ENCODE data around the gene LY6G6D. TPM values are rescaled to one million over a fixed set of nuclear protein-coding genes. Genes with fewer than 3 reads are reported as not detected.

The LY6G6D gene
- polyA plus RNA-seq, 4 donors: 0.65 TPM; not detected in 3

DNA sequence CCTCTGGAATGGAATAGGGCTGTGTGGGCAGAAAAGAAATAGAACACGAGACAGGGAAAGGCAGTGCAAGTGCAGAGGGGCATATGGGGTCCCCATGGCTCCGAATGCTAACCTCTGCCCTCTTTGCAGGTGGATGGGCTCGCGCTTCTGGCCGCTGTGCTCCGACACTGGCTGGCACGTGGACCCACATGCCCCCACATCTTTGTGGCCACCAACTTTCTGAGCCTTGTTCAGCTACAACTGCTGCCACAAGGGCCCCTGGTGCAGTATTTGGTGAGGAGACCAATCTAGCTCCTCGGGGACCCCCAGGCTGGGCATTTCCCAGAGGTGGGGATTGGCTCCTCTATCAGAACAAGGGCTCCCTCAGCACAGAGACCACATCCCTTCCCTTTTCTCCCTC, 46.2 kb downstream of the LY6G6D start:
- no peak for DNase-seq (ENCODE audit: low read depth in 4 of 4, low spot score in 2 of 4)

DNA sequence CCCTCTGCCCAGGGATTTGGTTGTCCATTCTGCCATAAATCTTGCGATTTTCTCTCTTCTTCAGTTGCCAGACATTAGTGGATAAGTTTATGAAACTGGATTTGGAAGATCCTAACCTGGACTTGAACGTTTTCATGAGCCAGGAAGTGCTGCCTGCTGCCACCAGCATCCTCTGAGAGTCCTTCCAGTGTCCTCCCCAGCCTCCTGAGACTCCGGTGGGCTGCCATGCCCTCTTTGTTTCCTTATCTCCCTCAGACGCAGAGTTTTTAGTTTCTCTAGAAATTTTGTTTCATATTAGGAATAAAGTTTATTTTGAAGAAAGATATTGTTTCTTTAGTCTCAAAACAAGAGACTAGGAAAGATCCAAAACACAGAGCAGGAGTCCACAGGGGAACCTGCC, 47.2 kb downstream of the LY6G6D start, which contains the start of gene SAPCD1:
Gene SAPCD1, plus strand, starts transcription at position 301 of the 400 bp plus-strand sequence. CDS start 399 bp downstream, outside the sequence.
- no peak for DNase-seq (ENCODE audit: low read depth in 4 of 4, low spot score in 2 of 4)

DNA sequence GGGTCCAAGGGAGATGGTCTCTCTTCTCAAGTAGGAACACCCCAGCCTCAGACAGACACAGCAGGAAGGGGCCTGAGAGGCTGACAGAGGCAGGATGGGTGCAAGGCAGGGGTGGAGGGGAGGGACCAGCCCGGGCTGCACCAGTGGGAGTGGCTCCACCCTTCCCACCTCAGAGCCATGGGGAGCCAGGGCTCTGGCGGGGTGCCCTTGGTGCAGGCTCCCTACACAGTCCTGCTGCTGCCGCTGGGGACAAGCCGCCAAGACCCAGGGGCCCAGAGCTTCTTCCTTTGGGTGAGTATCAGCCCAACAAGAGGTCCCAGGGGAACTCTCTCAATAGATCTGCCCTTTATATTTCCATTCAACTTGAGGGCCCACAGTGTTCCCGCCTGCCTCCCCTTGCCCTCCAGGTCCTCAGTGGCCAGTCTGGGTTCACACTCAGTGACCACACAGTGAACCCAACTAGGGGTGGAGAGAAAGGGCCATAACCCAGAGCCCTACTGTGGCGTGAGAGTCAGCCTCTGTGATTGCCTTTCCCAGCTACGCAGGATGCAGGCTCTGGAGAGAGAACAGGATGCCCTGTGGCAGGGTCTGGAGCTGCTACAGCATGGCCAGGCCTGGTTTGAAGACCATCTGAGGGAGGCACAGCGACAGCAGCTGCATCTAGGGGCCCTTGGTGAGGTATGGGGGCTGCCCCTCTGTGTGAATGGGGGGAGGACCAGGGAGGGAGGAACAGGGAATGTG, 47.9 kb downstream of the LY6G6D start:
- no peak for DNase-seq (ENCODE audit: low read depth in 4 of 4, low spot score in 2 of 4)

DNA sequence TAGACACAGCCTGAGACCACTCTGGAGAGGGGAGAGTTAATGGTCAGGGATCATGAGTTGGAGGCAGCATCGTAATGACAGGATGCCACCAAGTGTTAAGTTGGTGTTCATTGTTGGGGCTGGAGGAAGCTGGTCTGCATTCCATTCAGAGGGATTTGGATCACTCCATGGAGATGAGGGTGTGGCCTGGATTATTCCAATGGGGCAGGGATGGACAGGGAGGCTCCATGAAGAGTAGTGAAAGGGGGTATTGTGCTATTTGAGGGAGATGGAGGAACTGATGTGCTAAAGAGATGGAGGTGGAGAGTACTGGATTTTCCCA, 48.4 kb downstream of the LY6G6D start:
- no peak for DNase-seq (ENCODE audit: low read depth in 4 of 4, low spot score in 2 of 4)

DNA sequence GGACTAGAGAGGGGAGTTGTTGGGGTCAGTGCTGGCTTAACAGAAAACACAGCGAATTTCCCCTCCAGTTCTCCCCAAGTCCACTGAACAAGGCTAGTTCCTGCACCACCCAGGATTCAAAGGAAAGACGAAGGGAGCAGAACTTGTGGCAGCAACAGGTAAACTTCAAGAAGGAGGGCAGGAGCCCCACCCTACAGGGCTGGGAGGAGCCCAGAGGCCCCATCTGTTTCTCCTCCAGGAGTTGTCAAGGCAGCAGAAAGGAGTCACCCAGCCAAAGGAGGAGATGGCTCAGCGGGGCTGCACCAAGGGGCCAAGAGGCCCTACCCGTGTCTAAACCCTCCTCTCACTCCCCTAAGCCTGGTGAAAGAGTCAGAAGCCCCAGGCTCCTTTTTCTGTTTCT, 49.0 kb downstream of the LY6G6D start:
- no peak for DNase-seq (ENCODE audit: low read depth in 4 of 4, low spot score in 2 of 4)

DNA sequence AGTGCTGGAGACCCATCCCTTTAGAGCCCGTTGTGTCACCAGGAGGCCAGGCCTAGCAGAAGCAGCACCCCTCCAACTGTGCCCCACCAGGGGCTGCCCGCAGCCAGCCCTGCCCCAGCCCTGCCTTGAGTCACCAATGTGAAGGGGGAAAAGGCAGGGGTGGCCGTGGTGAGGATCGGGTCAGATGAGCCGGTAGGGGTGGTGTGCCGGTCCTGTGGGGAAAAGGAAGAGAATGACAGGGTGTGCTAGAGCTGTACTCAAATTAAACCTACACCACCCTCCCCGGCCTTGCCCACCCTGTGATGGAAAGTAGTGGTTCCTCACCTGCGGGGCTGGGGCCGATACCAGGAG, 50.4 kb downstream of the LY6G6D start:
- DNase-seq (ENCODE audit: low read depth in 4 of 4, low spot score in 2 of 4): no peak

DNA sequence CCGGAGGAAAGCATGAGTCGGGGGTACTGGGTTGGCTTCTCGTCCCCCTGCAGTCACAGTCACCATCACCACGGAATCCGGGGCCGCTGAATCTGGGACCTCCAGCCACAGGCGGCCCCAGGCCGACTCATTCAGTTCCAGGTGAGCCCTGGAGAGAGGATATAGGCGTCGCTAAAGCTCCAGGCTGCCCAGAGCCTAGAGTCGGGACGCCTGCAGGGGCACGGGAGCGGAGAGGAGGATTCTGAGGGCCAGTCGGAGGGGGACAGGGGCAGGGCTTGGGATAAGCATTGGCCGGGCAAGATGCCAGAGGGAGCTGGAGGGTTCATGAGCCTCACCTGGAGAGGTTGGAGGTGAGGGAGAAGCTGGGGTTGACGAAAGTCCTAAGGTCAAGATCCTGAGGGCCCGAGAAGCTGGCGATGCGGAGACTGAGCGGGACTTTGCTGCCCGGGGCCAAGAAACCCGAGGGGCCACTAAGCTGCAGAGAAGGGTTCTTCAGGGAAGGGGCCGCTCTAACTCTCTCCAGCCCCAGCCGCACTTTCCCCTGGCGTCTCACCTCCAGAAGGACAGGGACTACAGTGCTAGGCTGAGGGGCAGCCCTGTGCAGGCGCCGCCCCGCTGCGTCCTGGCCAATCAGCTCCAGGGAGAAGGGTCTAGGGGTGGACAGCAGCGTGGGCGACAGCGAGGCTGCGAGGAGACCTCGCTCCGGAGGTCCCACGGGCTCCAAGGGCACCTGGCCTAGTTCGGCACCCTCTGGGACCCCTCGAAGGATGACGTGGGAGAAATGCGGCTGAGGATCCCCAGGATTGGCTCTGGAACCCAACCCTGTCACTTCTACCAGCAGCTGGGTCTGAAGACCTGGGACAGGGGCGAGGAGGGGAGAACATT, 51.0 kb downstream of the LY6G6D start:
- DNase-seq (ENCODE audit: low read depth in 4 of 4, low spot score in 2 of 4): no peak

DNA sequence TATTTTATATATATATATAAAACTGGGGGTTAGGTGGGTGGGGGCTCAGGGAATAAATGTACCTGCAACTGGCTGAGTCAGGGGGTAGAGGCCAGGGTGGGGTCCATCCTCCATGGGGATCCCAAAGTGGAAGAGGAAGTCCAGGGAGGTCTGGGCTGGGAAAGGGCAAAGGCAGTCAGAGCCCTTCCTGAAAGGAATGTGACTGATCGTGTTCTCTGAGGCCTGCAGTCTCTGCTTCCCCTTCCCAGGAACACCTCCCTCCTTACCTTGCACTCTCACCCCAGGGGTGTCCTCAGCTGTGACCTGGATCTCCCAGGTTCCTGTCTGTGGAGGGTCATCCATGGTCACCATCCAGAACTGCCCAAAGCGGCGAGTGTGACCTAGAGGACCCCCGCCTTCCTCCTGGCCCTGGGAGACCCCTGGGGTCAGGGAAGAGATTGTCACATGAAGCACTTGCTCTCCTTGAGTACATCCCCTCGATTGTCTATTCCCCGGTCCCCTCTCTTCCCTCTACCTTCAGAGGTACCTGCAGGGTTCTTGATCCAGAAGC, 52.0 kb downstream of the LY6G6D start:
- DNase-seq (ENCODE audit: low read depth in 4 of 4, low spot score in 2 of 4): no peak

Other genes with a start within 250 kb of the LY6G6D start
- gene MICB, start 217.2 kb upstream of the LY6G6D start, polyA plus RNA-seq (ENCODE audit: insufficient read length in 4 of 4): 1 to 10 TPM in 2 of 4 donors, under 1 TPM in 2; 0.45 to 1.8 (median 0.88) TPM
- 10 to 100 TPM; 15.4 to 24.2 (median 18.0) TPM for gene MCCD1, start 186.4 kb upstream of the LY6G6D start, polyA plus RNA-seq (ENCODE audit: insufficient read length in 4 of 4)
- 100 to 1,000 TPM; 462 to 709 (median 569) TPM for gene DDX39B, start 173.3 kb upstream of the LY6G6D start, polyA plus RNA-seq (ENCODE audit: insufficient read length in 4 of 4)
- 10 to 100 TPM in 1 of 4 donors, 1 to 10 TPM in 3; 6.4 to 10.5 (median 6.5) TPM for gene ATP6V1G2, start 168.7 kb upstream of the LY6G6D start, polyA plus RNA-seq (ENCODE audit: insufficient read length in 4 of 4)
- gene NFKBIL1, start 167.7 kb upstream of the LY6G6D start, polyA plus RNA-seq (ENCODE audit: insufficient read length in 4 of 4): 10 to 100 TPM; 18.4 to 29.0 (median 25.5) TPM
- gene LTA, start 143.1 kb upstream of the LY6G6D start, polyA plus RNA-seq (ENCODE audit: insufficient read length in 4 of 4): under 1 TPM; 0.24 to 0.39 (median 0.31) TPM
- gene TNF, start 139.8 kb upstream of the LY6G6D start, polyA plus RNA-seq (ENCODE audit: insufficient read length in 4 of 4): under 1 TPM in 1 of 4 donors, not detected in 3; 0.49 TPM
- gene LTB, start 132.9 kb upstream of the LY6G6D start, polyA plus RNA-seq (ENCODE audit: insufficient read length in 4 of 4): 1 to 10 TPM in 3 of 4 donors, under 1 TPM in 1; 0.88 to 2.3 (median 2.0) TPM
- gene LST1, start 129.1 kb upstream of the LY6G6D start, polyA plus RNA-seq (ENCODE audit: insufficient read length in 4 of 4): 1 to 10 TPM; 4.2 to 6.2 (median 5.0) TPM
- under 1 TPM in 3 of 4 donors, not detected in 1; 0.16 to 0.52 (median 0.25) TPM for gene NCR3, start 122.3 kb upstream of the LY6G6D start, polyA plus RNA-seq (ENCODE audit: insufficient read length in 4 of 4)
- 10 to 100 TPM; 61.0 to 92.7 (median 73.5) TPM for gene AIF1, start 100.1 kb upstream of the LY6G6D start, polyA plus RNA-seq (ENCODE audit: insufficient read length in 4 of 4)
- 100 to 1,000 TPM; 129 to 238 (median 197) TPM for gene PRRC2A, start 94.6 kb upstream of the LY6G6D start, polyA plus RNA-seq (ENCODE audit: insufficient read length in 4 of 4)
- 100 to 1,000 TPM; 218 to 274 (median 261) TPM for gene BAG6, start 62.7 kb upstream of the LY6G6D start, polyA plus RNA-seq (ENCODE audit: insufficient read length in 4 of 4)
- gene APOM, start 59.5 kb upstream of the LY6G6D start, polyA plus RNA-seq (ENCODE audit: insufficient read length in 4 of 4): 100 to 1,000 TPM in 3 of 4 donors, 10 to 100 TPM in 1; 89.9 to 124 (median 104) TPM
- 10 to 100 TPM; 17.9 to 24.3 (median 21.4) TPM for gene C6orf47, start 54.6 kb upstream of the LY6G6D start, polyA plus RNA-seq (ENCODE audit: insufficient read length in 4 of 4)
- 10 to 100 TPM; 25.2 to 33.9 (median 29.5) TPM for gene GPANK1, start 50.4 kb upstream of the LY6G6D start, polyA plus RNA-seq (ENCODE audit: insufficient read length in 4 of 4)
- 100 to 1,000 TPM; 224 to 234 (median 228) TPM for gene CSNK2B, start 49.3 kb upstream of the LY6G6D start, polyA plus RNA-seq (ENCODE audit: insufficient read length in 4 of 4)
- 10 to 100 TPM in 3 of 4 donors, 1 to 10 TPM in 1; 9.0 to 37.0 (median 19.2) TPM for gene LY6G5B, start 45.4 kb upstream of the LY6G6D start, polyA plus RNA-seq (ENCODE audit: insufficient read length in 4 of 4)
- gene LY6G5C, start 34.3 kb upstream of the LY6G6D start, polyA plus RNA-seq (ENCODE audit: insufficient read length in 4 of 4): 1 to 10 TPM; 2.4 to 5.6 (median 3.0) TPM
- gene ABHD16A, start 12.0 kb upstream of the LY6G6D start, polyA plus RNA-seq (ENCODE audit: insufficient read length in 4 of 4): 10 to 100 TPM; 54.3 to 74.8 (median 61.5) TPM
- under 1 TPM; 0.21 to 0.81 (median 0.57) TPM for gene LY6G6F, start 8.5 kb upstream of the LY6G6D start, polyA plus RNA-seq (ENCODE audit: insufficient read length in 4 of 4)
- 1 to 10 TPM in 1 of 4 donors, under 1 TPM in 2, not detected in 1; 0.32 to 1.4 (median 0.47) TPM for gene LY6G6C, start 6.4 kb downstream of the LY6G6D start, polyA plus RNA-seq (ENCODE audit: insufficient read length in 4 of 4)
- gene MPIG6B, start 8.0 kb downstream of the LY6G6D start, polyA plus RNA-seq (ENCODE audit: insufficient read length in 4 of 4): 1 to 10 TPM in 3 of 4 donors, under 1 TPM in 1; 0.72 to 2.4 (median 1.5) TPM
- 100 to 1,000 TPM; 163 to 243 (median 200) TPM for gene DDAH2, start 14.0 kb downstream of the LY6G6D start, polyA plus RNA-seq (ENCODE audit: insufficient read length in 4 of 4)
- gene CLIC1, start 21.2 kb downstream of the LY6G6D start, polyA plus RNA-seq (ENCODE audit: insufficient read length in 4 of 4): 100 to 1,000 TPM; 251 to 323 (median 297) TPM
- 10 to 100 TPM; 13.1 to 58.4 (median 30.9) TPM for gene MSH5, start 24.7 kb downstream of the LY6G6D start, polyA plus RNA-seq (ENCODE audit: insufficient read length in 4 of 4)
- 10 to 100 TPM in 2 of 4 donors, 1 to 10 TPM in 2; 4.2 to 12.9 (median 7.3) TPM for gene SAPCD1, start 47.3 kb downstream of the LY6G6D start, polyA plus RNA-seq (ENCODE audit: insufficient read length in 4 of 4)
- gene VWA7, start 62.0 kb downstream of the LY6G6D start, polyA plus RNA-seq (ENCODE audit: insufficient read length in 4 of 4): 10 to 100 TPM in 2 of 4 donors, 1 to 10 TPM in 2; 8.1 to 10.7 (median 9.6) TPM
- 10 to 100 TPM; 51.9 to 64.8 (median 55.2) TPM for gene VARS1, start 80.4 kb downstream of the LY6G6D start, polyA plus RNA-seq (ENCODE audit: insufficient read length in 4 of 4)
- gene LSM2, start 91.6 kb downstream of the LY6G6D start, polyA plus RNA-seq (ENCODE audit: insufficient read length in 4 of 4): 10 to 100 TPM; 80.4 to 88.0 (median 84.9) TPM
- 1 to 10 TPM; 3.6 to 4.2 (median 3.8) TPM for gene HSPA1L, start 99.9 kb downstream of the LY6G6D start, polyA plus RNA-seq (ENCODE audit: insufficient read length in 4 of 4)
- gene HSPA1A, start 100.2 kb downstream of the LY6G6D start, polyA plus RNA-seq (ENCODE audit: insufficient read length in 4 of 4): 100 to 1,000 TPM in 3 of 4 donors, 10 to 100 TPM in 1; 92.5 to 123 (median 116) TPM
- gene HSPA1B, start 112.4 kb downstream of the LY6G6D start, polyA plus RNA-seq (ENCODE audit: insufficient read length in 4 of 4): 100 to 1,000 TPM; 128 to 169 (median 155) TPM
- gene NEU1, start 147.5 kb downstream of the LY6G6D start, polyA plus RNA-seq (ENCODE audit: insufficient read length in 4 of 4): 10 to 100 TPM; 72.1 to 78.2 (median 75.1) TPM
- 10 to 100 TPM; 37.2 to 57.4 (median 46.1) TPM for gene SLC44A4, start 163.6 kb downstream of the LY6G6D start, polyA plus RNA-seq (ENCODE audit: insufficient read length in 4 of 4)
- gene EHMT2, start 182.3 kb downstream of the LY6G6D start, polyA plus RNA-seq (ENCODE audit: insufficient read length in 4 of 4): 100 to 1,000 TPM in 1 of 4 donors, 10 to 100 TPM in 3; 65.6 to 111 (median 86.8) TPM
- gene ZBTB12, start 186.7 kb downstream of the LY6G6D start, polyA plus RNA-seq (ENCODE audit: insufficient read length in 4 of 4): 10 to 100 TPM; 22.4 to 35.3 (median 26.9) TPM
- gene C2, start 212.4 kb downstream of the LY6G6D start, polyA plus RNA-seq (ENCODE audit: insufficient read length in 4 of 4): 1 to 10 TPM; 3.1 to 4.1 (median 3.7) TPM
- gene CFB, start 230.7 kb downstream of the LY6G6D start, polyA plus RNA-seq (ENCODE audit: insufficient read length in 4 of 4): 10 to 100 TPM in 1 of 4 donors, 1 to 10 TPM in 3; 6.5 to 22.2 (median 7.1) TPM
- gene NELFE, start 243.6 kb downstream of the LY6G6D start, polyA plus RNA-seq (ENCODE audit: insufficient read length in 4 of 4): 100 to 1,000 TPM in 1 of 4 donors, 10 to 100 TPM in 3; 88.5 to 105 (median 91.7) TPM
- 10 to 100 TPM; 36.4 to 56.9 (median 45.8) TPM for gene SKIC2, start 243.8 kb downstream of the LY6G6D start, polyA plus RNA-seq (ENCODE audit: insufficient read length in 4 of 4)